PFSK-1 (cell line): ENCODE measurements around the gene GLRX. TPM values are rescaled to one million over a fixed set of nuclear protein-coding genes. Genes with fewer than 3 reads are reported as not detected.

Experiments
- FOXP2 ChIP-seq: optimal IDR thresholded peaks from 2 replicates; pipeline ENCODE3; 2011; ENCODE audit warnings: borderline replicate concordance, control low read depth, inconsistent platforms; ENCODE audit not compliant: insufficient read depth; ENCODE audit errors: extremely low read length, extremely low read depth
- POLR2AphosphoS5 ChIP-seq: IDR thresholded peaks from 2 replicates; pipeline ENCODE4 v1.6.1; 2012; ENCODE audit warnings: low read depth, mild to moderate bottlenecking, control low read depth, low read length, moderate library complexity
- REST ChIP-seq, 2 experiments: IDR thresholded peaks; 2 replicates each; pipeline versions ENCODE4 v1.6.1 to v1.8.0; 2011 to 2012; ENCODE audit warnings: low read depth in 2 of 2, low read length in 2 of 2, control low read depth in 1 of 2, inconsistent platforms in 1 of 2, mild to moderate bottlenecking in 1 of 2, moderate library complexity in 1 of 2; ENCODE audit not compliant: insufficient read depth in 1 of 2
- SIN3A ChIP-seq: IDR thresholded peaks from 2 replicates; pipeline ENCODE4 v1.6.1; 2012; ENCODE audit warnings: mild to moderate bottlenecking, low read length, moderate library complexity, borderline replicate concordance; ENCODE audit not compliant: insufficient read depth
- TAF1 ChIP-seq: IDR thresholded peaks from 2 replicates; pipeline ENCODE4 v1.6.1; 2012; ENCODE audit warnings: low read length, control low read depth, borderline replicate concordance; ENCODE audit not compliant: insufficient read depth
- polyA plus RNA-seq: library from polyadenylated mRNA; unstranded; fragments of >200 nt; gene quantifications from one replicate; pipeline ENCODE4 v1.2.1, GENCODE V29; 2012; ENCODE audit warnings: low read depth, missing spikeins; ENCODE audit not compliant: insufficient read length

GLRX gene
- 5.8 TPM for polyA plus RNA-seq

GRCh38 chr5:95822542-95823181 lies at the start of gene GLRX:
Gene GLRX, minus strand, starts transcription at chr5:95822726. Its CDS starts 64 bp downstream, at chr5:95822662.
- TF ChIP-seq TAF1 = no peak
- no peak for TF ChIP-seq REST (IDR thresholded peaks at IDR 0.05; ENCODE audit: insufficient read depth in 1 of 2, low read depth in 2 of 2, low read length in 2 of 2)
- no peak for TF ChIP-seq FOXP2

GRCh38 chr5:95871146-95871806 lies 48.8 kb upstream of the GLRX start:
- no peak for TF ChIP-seq TAF1
- no peak for TF ChIP-seq POLR2AphosphoS5
- TF ChIP-seq FOXP2 = no peak
- no peak for TF ChIP-seq REST (IDR thresholded peaks at IDR 0.05; ENCODE audit: insufficient read depth in 1 of 2, low read depth in 2 of 2, low read length in 2 of 2)
- no peak for TF ChIP-seq SIN3A

GRCh38 chr5:95870105-95870672 lies 47.7 kb upstream of the GLRX start:
- TF ChIP-seq FOXP2 (no peak), TAF1 (no peak), POLR2AphosphoS5 (no peak)

- TF ChIP-seq FOXP2 (no peak), POLR2AphosphoS5 (no peak), REST (IDR thresholded peaks at IDR 0.05; ENCODE audit: insufficient read depth in 1 of 2, low read depth in 2 of 2, low read length in 2 of 2) (no peak), TAF1 (no peak), SIN3A (no peak)
Observed at GRCh38 chr5:95868136-95868535, 45.6 kb upstream of the GLRX start.

- no peak for TF ChIP-seq SIN3A
- no peak for TF ChIP-seq REST (IDR thresholded peaks at IDR 0.05; ENCODE audit: insufficient read depth in 1 of 2, low read depth in 2 of 2, low read length in 2 of 2)
- no peak for TF ChIP-seq POLR2AphosphoS5
- no peak for TF ChIP-seq FOXP2
- TF ChIP-seq TAF1 = no peak
Observed at GRCh38 chr5:95866435-95867040, 44.0 kb upstream of the GLRX start.
